AG10803 (cell line): Measurements from ENCODE around the gene NUP88.

Source experiments
- DNase-seq: peaks from one replicate; pipeline ENCODE4 v3.0.0; 2010; ENCODE audit warnings: low read depth
- H3K4me3 ChIP-seq: 2 replicates; pipeline ENCODE4 v1.5.1; 2011; ENCODE audit warnings: mild to moderate bottlenecking, low read length, control low read depth
- CTCF ChIP-seq: conservative IDR thresholded peaks from 2 replicates; pipeline ENCODE4 v1.5.1; 2011; ENCODE audit warnings: mild to moderate bottlenecking, low read length, control low read depth, inconsistent platforms

The NUP88 gene

DNA sequence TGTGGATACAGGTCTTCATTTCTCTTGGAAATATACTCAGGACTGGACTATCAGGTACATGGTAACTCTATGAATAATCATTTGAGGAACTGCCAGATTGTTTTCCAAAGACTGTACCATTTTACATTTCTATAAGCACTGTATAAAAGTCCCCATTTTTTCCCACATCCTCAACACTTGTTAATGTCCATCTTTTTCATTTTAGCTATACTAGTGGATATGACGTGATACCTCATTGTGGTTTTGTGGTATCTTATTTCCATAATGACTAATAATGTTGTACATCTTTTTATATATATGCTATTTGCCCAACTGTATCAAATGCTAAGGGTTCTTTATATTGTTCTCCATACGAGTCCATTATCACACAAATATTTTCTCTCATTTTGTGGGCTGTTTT is 22.9 kb downstream of the NUP88 start:
- no peak for DNase-seq
- TF ChIP-seq CTCF, result no peak
- H3K4me3 ChIP-seq, result no peak overlapping the region

GRCh38 chr17:5391678-5392077 is 27.8 kb downstream of the NUP88 start:
- H3K4me3 ChIP-seq, result no peak overlapping the region
- DNase-seq, result no peak
- TF ChIP-seq CTCF, result no peak

DNA sequence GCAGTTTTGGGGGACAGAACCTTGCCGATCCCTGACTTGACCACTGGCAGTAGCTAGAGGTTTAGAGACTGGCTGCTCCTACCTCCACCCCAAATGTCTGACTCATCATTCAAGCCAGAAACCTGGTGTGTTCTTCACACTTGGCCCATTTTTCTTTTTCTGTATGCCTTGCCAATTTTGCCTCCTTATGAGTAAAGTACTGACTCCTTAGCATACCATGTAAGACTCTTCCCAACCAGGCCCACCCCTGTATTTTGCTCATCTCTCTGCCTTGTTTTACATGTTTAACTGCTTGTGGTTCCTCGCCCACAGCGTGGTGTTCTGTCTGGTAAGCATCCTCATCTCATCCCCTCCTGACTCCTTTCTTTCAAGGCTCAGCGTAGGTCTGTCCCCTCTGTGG is 37.9 kb downstream of the NUP88 start:
- no peak overlapping the region for H3K4me3 ChIP-seq
- DNase-seq, result peak; percentile 35
- TF ChIP-seq CTCF, result no peak

GRCh38 chr17:5380491-5381135 is 38.8 kb downstream of the NUP88 start:
- no peak for TF ChIP-seq CTCF
- no peak overlapping the region for H3K4me3 ChIP-seq
- peak; percentile 19 for DNase-seq

DNA sequence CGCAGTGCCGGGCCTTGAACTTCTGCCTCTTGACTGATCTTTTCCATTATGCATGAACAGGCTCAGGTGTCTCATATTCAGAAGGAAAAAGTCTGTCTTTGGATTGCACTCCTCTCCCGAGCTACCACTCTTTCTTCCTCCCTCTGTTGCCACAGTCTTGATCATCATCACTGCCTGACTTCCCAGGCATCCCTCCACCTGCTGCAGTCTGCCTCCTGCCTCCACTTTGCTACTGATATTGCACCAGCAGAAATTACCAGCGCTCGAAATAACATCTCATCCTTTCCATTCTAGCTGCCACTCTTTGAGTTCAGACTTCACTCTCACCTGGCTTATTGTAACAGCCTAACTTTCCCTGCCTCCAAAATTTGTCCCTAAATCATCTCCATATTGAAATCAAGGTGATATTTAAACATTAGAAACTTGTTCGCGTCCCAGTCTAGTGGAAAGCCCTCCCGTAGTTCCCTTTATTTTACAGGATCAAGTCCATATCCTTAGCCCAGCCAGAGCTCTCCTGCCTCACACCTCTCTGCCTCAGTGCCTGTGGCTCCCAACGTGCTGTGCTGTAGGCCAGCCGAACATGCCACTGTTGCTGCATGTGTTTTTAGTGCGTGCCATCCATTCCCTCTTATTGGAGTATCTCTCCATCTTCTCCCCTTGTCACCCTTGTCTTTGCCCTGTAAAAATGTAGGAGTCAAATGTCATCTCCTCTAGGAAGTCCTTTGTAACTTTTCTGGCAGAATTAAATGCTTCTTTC is 39.9 kb downstream of the NUP88 start:
- no peak for TF ChIP-seq CTCF
- H3K4me3 ChIP-seq, result no peak overlapping the region
- no peak for DNase-seq

DNA sequence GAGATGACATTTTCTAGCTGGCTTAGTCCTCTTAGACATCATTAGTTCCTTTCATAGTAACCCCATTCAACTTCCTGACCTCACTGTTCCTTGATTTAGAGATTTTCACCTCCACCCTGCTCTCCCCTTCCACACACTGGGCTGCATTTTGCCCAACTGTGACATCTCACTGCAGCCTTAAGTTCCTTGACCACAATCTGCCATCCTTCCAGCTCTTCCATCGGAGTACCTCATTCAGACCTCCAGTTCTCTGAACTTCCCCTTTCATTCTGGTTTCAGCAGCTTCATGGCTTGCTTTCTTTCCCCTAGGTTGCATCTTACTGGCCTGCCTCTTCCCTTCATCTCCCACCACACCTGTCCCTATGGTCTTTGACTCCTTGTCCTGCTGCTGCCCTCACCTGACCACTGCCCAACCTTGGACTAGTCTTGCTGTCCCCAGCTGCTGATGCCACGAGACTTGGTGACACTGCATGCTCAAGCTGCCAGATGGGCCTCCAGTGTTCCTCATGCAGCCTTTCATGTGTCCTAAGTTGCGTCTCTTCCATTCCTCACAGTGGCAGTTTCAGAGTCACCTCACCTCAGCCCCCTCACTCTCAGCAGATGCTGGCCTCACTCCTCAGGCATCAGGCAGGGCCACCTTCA is 40.8 kb downstream of the NUP88 start:
- no peak for TF ChIP-seq CTCF
- DNase-seq, result no peak
- no peak overlapping the region for H3K4me3 ChIP-seq
